A673 (cell line): ENCODE measurements around the gene EFL1.

ENCODE experiments used
- CTCF ChIP-seq: fragments of 300-800, 200-600 bp; sonication (generic); conservative IDR thresholded peaks from 2 replicates; pipeline ENCODE4 v1.5.1; 2017; ENCODE audit warnings: low read depth, mild to moderate bottlenecking, antibody characterized with exemption, low read length, moderate library complexity, mixed read lengths
- EZH2 ChIP-seq: fragments of 200-600 bp; sonication (generic); IDR thresholded peaks from 2 replicates; pipeline ENCODE4 v1.6.1; 2017; ENCODE audit warnings: borderline replicate concordance, low read depth, mild to moderate bottlenecking, mixed read lengths, antibody characterized with exemption, low read length; ENCODE audit not compliant: poor library complexity, severe bottlenecking

GRCh38 chr15:82168757-82169156 lies 93.8 kb downstream of the EFL1 start:
- TF ChIP-seq CTCF: no peak
- TF ChIP-seq EZH2: no peak
